MG63 (cell line): ENCODE data around the gene SMG5. TPM values are rescaled to one million over a fixed set of nuclear protein-coding genes. Genes with fewer than 3 reads are reported as not detected.

ENCODE experiments used
- DNase-seq: peaks from one replicate; pipeline ENCODE4 v3.0.0-alpha.2; 2020
- H3K27me3 ChIP-seq: fragments of 250-450 bp; sonication (Bioruptor Pico); 2 replicates; pipeline ENCODE4 v1.5.1; 2020; ENCODE audit warnings: mild to moderate bottlenecking, moderate library complexity
- H3K36me3 ChIP-seq: fragments of 250-450 bp; sonication (Bioruptor Pico); 2 replicates; pipeline ENCODE4 v1.5.1; 2020; ENCODE audit warnings: mild to moderate bottlenecking, moderate library complexity
- H3K4me3 ChIP-seq: fragments of 250-450 bp; sonication (Bioruptor Pico); 2 replicates; pipeline ENCODE4 v1.5.1; 2020; ENCODE audit warnings: mild to moderate bottlenecking, moderate library complexity
- H3K9me3 ChIP-seq: fragments of 250-450 bp; sonication (Bioruptor Pico); 2 replicates; pipeline ENCODE4 v1.5.1; 2020; ENCODE audit warnings: mild to moderate bottlenecking, moderate library complexity
- total RNA-seq: library from RNA; depleted of rRNA; stranded (reverse); fragments of >200 nt; shearing (Covaris generic); gene quantifications from 2 replicates; pipeline ENCODE4 v1.2.3, GENCODE V29; 2014; ENCODE audit warnings: low replicate concordance

SMG5 gene
- total RNA-seq, 1 experiment from 2014 or later, result 99.5 TPM

GRCh38 chr1:156253634-156254033, 29.0 kb downstream of the SMG5 start:
- DNase-seq, result no peak
- H3K4me3 ChIP-seq, result no peak overlapping the region
- no peaks in the 10 kb centered on the region for H3K9me3 ChIP-seq
- peaks cover 94% of the 10 kb centered on the region for H3K36me3 ChIP-seq
- H3K27me3 ChIP-seq, result no peaks in the 10 kb centered on the region

GRCh38 chr1:156251527-156251926, 31.1 kb downstream of the SMG5 start:
- H3K36me3 ChIP-seq, result peaks cover 73% of the 10 kb centered on the region

GRCh38 chr1:156249593-156249992, 33.0 kb downstream of the SMG5 start:
- Histone ChIP-seq H3K9me3 (no peaks in the 10 kb centered on the region), H3K4me3 (no peak overlapping the region), H3K27me3 (no peaks in the 10 kb centered on the region), H3K36me3 (peaks cover 56% of the 10 kb centered on the region)
- no peak for DNase-seq

More at GRCh38 chr1:156251527-156251926, 31.1 kb downstream of the SMG5 start:
- DNase-seq, result no peak
- Histone ChIP-seq H3K9me3 (no peaks in the 10 kb centered on the region), H3K4me3 (no peak overlapping the region), H3K27me3 (no peaks in the 10 kb centered on the region)

- no peak overlapping the region for H3K4me3 ChIP-seq
- no peak for DNase-seq
- no peaks in the 10 kb centered on the region for H3K27me3 ChIP-seq
- no peaks in the 10 kb centered on the region for H3K9me3 ChIP-seq
- H3K36me3 ChIP-seq, result peaks cover 43% of the 10 kb centered on the region
Observed at GRCh38 chr1:156248323-156248683, 34.3 kb downstream of the SMG5 start.

- DNase-seq, result no peak
- Histone ChIP-seq H3K27me3 (no peaks in the 10 kb centered on the region), H3K36me3 (peaks cover 37% of the 10 kb centered on the region), H3K9me3 (no peaks in the 10 kb centered on the region), H3K4me3 (no peak within 1 kb of the TSS)
Observed at GRCh38 chr1:156247460-156248322, 34.9 kb downstream of the SMG5 start, which contains the start of gene PAQR6. PAQR6 (minus strand) TSS chr1:156248056; CDS start chr1:156246731, 1,325 bp downstream.

GRCh38 chr1:156246781-156247459, 35.7 kb downstream of the SMG5 start:
- Histone ChIP-seq H3K9me3 (no peaks in the 10 kb centered on the region), H3K27me3 (no peaks in the 10 kb centered on the region), H3K4me3 (no peak overlapping the region), H3K36me3 (peaks cover 29% of the 10 kb centered on the region)
- DNase-seq, result peak; percentile 56

- DNase-seq, result no peak
- no peaks in the 10 kb centered on the region for H3K9me3 ChIP-seq
Observed at GRCh38 chr1:156246241-156246780, 36.3 kb downstream of the SMG5 start.

GRCh38 chr1:156245451-156246232, 37.0 kb downstream of the SMG5 start:
- Histone ChIP-seq H3K4me3 (no peak overlapping the region), H3K36me3 (peaks cover 23% of the 10 kb centered on the region), H3K27me3 (no peaks in the 10 kb centered on the region), H3K9me3 (no peaks in the 10 kb centered on the region)
- no peak for DNase-seq

More at GRCh38 chr1:156246241-156246780, 36.3 kb downstream of the SMG5 start:
- no peak overlapping the region for H3K4me3 ChIP-seq
- peaks cover 23% of the 10 kb centered on the region for H3K36me3 ChIP-seq
- no peaks in the 10 kb centered on the region for H3K27me3 ChIP-seq

GRCh38 chr1:156244712-156245111, 37.9 kb downstream of the SMG5 start:
- DNase-seq, result no peak
- no peak overlapping the region for H3K4me3 ChIP-seq
- H3K27me3 ChIP-seq, result no peaks in the 10 kb centered on the region
- H3K36me3 ChIP-seq, result peaks cover 22% of the 10 kb centered on the region
- H3K9me3 ChIP-seq, result no peaks in the 10 kb centered on the region

GRCh38 chr1:156244126-156244525, 38.5 kb downstream of the SMG5 start:
- no peak for DNase-seq
- Histone ChIP-seq H3K9me3 (no peaks in the 10 kb centered on the region), H3K36me3 (peaks cover 19% of the 10 kb centered on the region), H3K27me3 (no peaks in the 10 kb centered on the region), H3K4me3 (no peak overlapping the region)

- Histone ChIP-seq H3K36me3 (peaks cover 29% of the 10 kb centered on the region), H3K9me3 (no peaks in the 10 kb centered on the region)
- no peak for DNase-seq
Observed at GRCh38 chr1:156242738-156243137, 39.9 kb downstream of the SMG5 start.

GRCh38 chr1:156241926-156242325, 40.7 kb downstream of the SMG5 start, which contains the start of gene BGLAP:
BGLAP (plus strand) TSS chr1:156242184; CDS start chr1:156242232, 48 bp downstream.
- peaks cover 32% of the 10 kb centered on the region for H3K36me3 ChIP-seq
- H3K9me3 ChIP-seq, result no peaks in the 10 kb centered on the region
- H3K27me3 ChIP-seq, result no peaks in the 10 kb centered on the region
- no peak within 1 kb of the TSS for H3K4me3 ChIP-seq
- no peak for DNase-seq

More at GRCh38 chr1:156242738-156243137, 39.9 kb downstream of the SMG5 start:
- Histone ChIP-seq H3K27me3 (no peaks in the 10 kb centered on the region), H3K4me3 (no peak overlapping the region)

GRCh38 chr1:156241311-156241811, 41.3 kb downstream of the SMG5 start:
- Histone ChIP-seq H3K9me3 (no peaks in the 10 kb centered on the region), H3K4me3 (no peak overlapping the region), H3K36me3 (peaks cover 38% of the 10 kb centered on the region), H3K27me3 (no peaks in the 10 kb centered on the region)
- peak; percentile 98 for DNase-seq

GRCh38 chr1:156238248-156238647, 44.4 kb downstream of the SMG5 start:
- H3K36me3 ChIP-seq, result peaks cover 55% of the 10 kb centered on the region
- H3K4me3 ChIP-seq, result no peak overlapping the region
- DNase-seq, result no peak
- H3K27me3 ChIP-seq, result no peaks in the 10 kb centered on the region
- no peaks in the 10 kb centered on the region for H3K9me3 ChIP-seq

- H3K36me3 ChIP-seq, result peaks cover 54% of the 10 kb centered on the region
- no peak for DNase-seq
- no peaks in the 10 kb centered on the region for H3K9me3 ChIP-seq
- H3K4me3 ChIP-seq, result no peak overlapping the region
- no peaks in the 10 kb centered on the region for H3K27me3 ChIP-seq
Observed at GRCh38 chr1:156236164-156236563, 46.5 kb downstream of the SMG5 start.

- no peak overlapping the region for H3K4me3 ChIP-seq
- peak; percentile 52 for DNase-seq
- no peaks in the 10 kb centered on the region for H3K9me3 ChIP-seq
- H3K36me3 ChIP-seq, result peaks cover 51% of the 10 kb centered on the region
- H3K27me3 ChIP-seq, result no peaks in the 10 kb centered on the region
Observed at GRCh38 chr1:156233426-156234127, 49.0 kb downstream of the SMG5 start.
